Neuron (in vitro differentiated cells): Measurements from ENCODE around the gene ETV3L.
"Not testable (repeated sequence)": the region's sequence is repeated elsewhere in the genome, so short reads cannot be mapped to it uniquely, and the experiment has no call there.

ENCODE experiments used
- H2AFZ ChIP-seq: one replicate; pipeline ENCODE4 v1.6.1; 2013; ENCODE audit warnings: low read depth, mild to moderate bottlenecking, inconsistent platforms, low read length, moderate library complexity
- H3K27me3 ChIP-seq: one replicate; pipeline ENCODE4 v1.6.1; 2013; ENCODE audit warnings: low read length; ENCODE audit not compliant: insufficient read depth
- H3K36me3 ChIP-seq: one replicate; pipeline ENCODE4 v1.6.1; 2013; ENCODE audit warnings: low read length; ENCODE audit not compliant: insufficient read depth
- H3K4me1 ChIP-seq: one replicate; pipeline ENCODE4 v1.6.1; 2013; ENCODE audit warnings: low read length; ENCODE audit not compliant: insufficient read depth
- H3K4me3 ChIP-seq: 2 replicates; pipeline ENCODE4 v1.5.1; 2013; ENCODE audit warnings: mild to moderate bottlenecking, low read length, moderate library complexity
- H3K9me3 ChIP-seq: one replicate; pipeline ENCODE4 v1.6.1; 2013; ENCODE audit warnings: low read length

The ETV3L gene

DNA sequence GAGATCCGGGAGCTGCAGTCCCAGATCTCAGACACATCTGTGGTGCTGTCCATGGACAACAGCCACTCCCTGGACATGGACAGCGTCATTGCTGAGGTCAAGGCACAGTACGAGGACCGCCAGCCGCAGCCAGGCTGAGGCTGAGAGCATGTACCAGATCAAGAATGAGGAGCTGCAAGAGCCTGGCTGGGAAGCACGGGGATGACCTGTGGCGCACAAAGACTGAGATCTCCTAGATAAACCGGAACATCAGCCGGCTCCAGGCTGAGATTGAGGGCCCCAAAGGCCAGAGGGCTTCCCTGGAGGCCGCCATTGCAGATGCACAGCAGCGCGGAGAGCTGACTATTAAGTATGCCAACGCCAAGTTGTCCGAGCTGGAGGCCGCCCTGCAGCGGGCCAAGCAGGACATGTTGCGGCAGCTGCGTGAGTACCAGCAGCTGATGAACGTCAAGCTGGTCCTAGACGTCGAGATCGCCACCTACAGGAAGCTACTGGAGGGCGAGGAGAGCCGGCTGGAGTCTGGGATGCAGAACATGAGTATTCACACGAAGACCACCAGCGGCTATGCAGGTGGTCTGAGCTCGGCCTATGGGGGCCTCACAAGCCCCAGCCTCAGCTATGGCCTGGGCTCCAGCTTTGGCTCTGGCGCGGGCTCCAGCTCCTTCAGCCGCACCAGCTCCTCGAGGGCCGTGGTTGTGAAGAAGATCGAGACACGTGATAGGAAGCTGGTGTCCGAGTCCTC lies 25.5 kb downstream of the ETV3L start:
- Histone ChIP-seq H2AFZ (no peak overlapping the region), H3K36me3 (no peaks in the 10 kb centered on the region), H3K9me3 (no peaks in the 10 kb centered on the region), H3K4me3 (no peak overlapping the region), H3K27me3 (peaks cover 10% of the 10 kb centered on the region), H3K4me1 (no peaks in the 10 kb centered on the region)

DNA sequence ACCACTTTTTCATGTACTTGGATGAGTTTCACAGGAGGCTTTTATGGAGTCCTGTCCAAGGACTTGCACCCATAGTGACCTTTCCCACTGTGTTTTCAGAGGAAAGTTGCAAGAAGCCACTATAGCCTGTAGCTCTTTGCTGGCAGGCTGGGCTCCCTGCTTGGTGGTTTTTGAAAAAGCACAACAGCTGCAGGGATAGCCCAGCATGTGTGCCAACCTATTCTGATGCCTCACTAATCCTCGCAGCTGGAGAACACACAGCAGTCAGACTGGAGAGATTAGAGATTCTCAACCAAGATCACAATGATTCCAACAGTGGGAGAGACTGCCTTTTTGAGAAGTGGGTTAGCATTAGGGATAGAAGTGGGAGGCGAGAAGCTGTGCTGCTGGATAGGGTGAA lies 30.0 kb downstream of the ETV3L start:
- Histone ChIP-seq H3K27me3 (peaks cover 8% of the 10 kb centered on the region), H3K4me3 (no peak overlapping the region)

GRCh38 chr1:157059241-157059640 lies 40.4 kb downstream of the ETV3L start:
- H3K4me1 ChIP-seq, H3K36me3 ChIP-seq, H3K4me3 ChIP-seq, H3K9me3 ChIP-seq, H3K27me3 ChIP-seq, H2AFZ ChIP-seq: not testable (repeated sequence)

More for the DNA sequence above, 30.0 kb downstream of the ETV3L start:
- H3K9me3 ChIP-seq, result no peaks in the 10 kb centered on the region
- no peaks in the 10 kb centered on the region for H3K36me3 ChIP-seq
- no peak overlapping the region for H2AFZ ChIP-seq
- H3K4me1 ChIP-seq, result no peaks in the 10 kb centered on the region

DNA sequence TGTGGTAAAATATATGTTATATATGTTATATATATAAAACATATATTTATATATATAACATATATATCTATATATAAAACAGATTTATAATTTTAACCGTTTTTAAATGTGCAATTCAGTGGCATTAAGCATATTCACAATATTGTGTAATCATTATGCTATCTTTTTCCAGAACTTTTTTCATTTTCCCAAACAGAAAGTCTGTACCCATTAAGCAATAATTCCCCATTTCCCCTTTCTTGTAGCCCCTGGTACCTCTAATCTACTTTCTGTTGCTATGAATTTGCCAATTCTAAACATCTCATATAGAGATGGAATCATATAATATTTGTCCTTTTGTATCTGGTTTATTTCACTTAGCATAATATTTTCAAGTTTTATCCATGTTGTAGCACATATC lies 43.3 kb downstream of the ETV3L start:
- H3K27me3 ChIP-seq, result peaks cover 3% of the 10 kb centered on the region
- no peak overlapping the region for H3K4me3 ChIP-seq
- peaks cover 5% of the 10 kb centered on the region for H3K9me3 ChIP-seq
- no peaks in the 10 kb centered on the region for H3K36me3 ChIP-seq
- H2AFZ ChIP-seq, result no peak overlapping the region
- no peaks in the 10 kb centered on the region for H3K4me1 ChIP-seq

GRCh38 chr1:157055729-157056128 lies 43.9 kb downstream of the ETV3L start:
- H2AFZ ChIP-seq, H3K9me3 ChIP-seq, H3K4me1 ChIP-seq, H3K27me3 ChIP-seq, H3K4me3 ChIP-seq, H3K36me3 ChIP-seq: not testable (repeated sequence)

GRCh38 chr1:157050836-157051235 lies 48.8 kb downstream of the ETV3L start:
- Histone ChIP-seq H3K36me3 (no peaks in the 10 kb centered on the region), H3K4me1 (peaks cover 3% of the 10 kb centered on the region), H3K27me3 (peaks cover 3% of the 10 kb centered on the region), H3K4me3 (no peak overlapping the region), H2AFZ (no peak overlapping the region), H3K9me3 (no peaks in the 10 kb centered on the region)

DNA sequence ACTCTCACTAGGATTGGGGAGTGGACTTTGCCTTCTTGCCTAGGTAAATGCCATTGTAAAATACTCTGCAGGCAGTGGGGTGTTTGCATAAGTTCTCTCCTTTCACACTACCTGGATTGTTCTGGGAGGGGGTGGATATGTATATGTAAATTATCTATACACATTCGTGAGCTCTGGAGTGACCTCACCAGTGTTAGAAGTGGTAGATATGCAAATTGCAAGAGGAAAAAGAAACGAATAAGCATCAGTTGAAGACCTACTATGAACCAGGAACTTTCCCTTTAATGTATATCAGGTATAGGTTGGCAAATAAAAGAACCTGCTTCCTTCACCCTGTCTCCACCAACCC lies 52.6 kb downstream of the ETV3L start:
- Histone ChIP-seq H2AFZ (no peak overlapping the region), H3K36me3 (no peaks in the 10 kb centered on the region), H3K27me3 (no peaks in the 10 kb centered on the region), H3K4me3 (no peak overlapping the region), H3K4me1 (peaks cover 27% of the 10 kb centered on the region), H3K9me3 (no peaks in the 10 kb centered on the region)

DNA sequence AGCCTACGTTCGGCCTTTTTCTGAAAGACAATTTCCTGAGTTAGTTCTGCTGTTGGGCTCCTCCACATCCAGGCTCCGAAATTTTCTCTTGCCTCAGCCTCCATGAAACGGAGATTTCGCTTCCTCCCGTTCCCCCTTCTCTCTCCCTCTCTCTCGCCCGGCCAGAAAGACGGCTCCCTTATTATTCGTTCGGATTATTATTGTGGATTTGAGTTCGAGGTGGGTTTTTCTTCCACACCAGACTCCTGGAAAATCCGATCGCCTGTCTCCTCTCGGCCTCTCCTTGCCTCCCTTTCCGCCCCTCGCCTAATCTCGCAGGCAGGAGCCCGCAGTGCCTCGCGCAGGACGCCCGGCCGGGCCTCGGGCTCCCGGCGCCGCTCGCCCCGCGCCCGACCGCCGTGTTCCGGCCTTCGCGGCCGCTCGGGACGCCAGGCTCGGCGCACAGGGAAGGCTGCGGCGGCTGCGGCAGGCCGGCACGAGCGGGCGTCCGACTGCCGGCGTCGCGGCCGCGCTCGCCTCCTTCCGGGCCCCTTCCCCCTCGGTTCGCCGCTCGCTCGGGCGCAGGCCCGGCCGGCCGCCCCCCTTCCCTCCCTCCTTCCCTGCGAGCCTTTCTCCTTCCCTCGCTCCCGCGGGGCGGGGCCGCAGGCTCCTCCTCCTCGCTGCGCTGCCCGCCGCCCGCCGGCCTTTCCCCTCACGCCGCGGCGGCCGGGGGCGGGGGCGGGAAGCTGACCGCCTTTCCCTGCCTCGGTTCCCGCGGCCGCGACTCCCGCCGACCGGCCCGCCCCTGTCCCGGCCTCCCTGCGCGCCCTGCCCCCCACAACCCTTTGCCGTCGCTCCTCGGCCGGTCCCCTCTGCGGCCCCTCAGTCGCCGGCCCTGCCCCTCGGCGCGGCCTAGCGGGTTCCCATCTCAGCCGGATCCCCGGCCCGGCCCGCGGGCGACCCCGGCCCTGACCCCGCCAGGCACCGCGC lies 54.1 kb downstream of the ETV3L start, which contains the start of gene ARHGEF11:
ARHGEF11 (minus strand) TSS at position 493 of the 969 bp plus-strand sequence. CDS start 1,412 bp downstream, outside the sequence.
- H3K9me3 ChIP-seq, result no peaks in the 10 kb centered on the region
- peaks cover 27% of the 10 kb centered on the region for H3K4me1 ChIP-seq

DNA sequence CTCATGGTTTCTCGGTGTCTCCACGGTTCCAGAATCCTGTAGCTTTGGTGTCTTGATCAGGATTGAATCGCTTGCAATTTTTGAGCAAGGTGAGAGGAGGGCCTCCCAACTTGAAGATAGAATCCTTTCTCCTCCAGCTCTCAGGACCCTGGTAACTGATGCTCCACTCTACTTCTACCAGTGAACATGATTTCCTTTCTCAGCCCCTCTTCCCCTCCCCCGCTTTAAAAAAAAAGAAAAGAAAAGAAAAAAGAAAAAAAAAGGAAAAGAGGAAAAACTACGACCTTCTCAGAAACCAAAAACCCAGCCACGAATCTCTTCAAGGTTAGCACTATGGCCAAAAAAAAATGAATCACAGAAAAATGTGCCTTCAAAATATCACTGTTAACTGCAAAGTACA lies 55.3 kb downstream of the ETV3L start:
- Histone ChIP-seq H3K36me3 (peaks cover 6% of the 10 kb centered on the region), H3K9me3 (no peaks in the 10 kb centered on the region), H3K4me1 (peaks cover 27% of the 10 kb centered on the region), H3K27me3 (no peaks in the 10 kb centered on the region), H2AFZ (no peak overlapping the region), H3K4me3 (peak overlapping the region; percentile 81)

More for the DNA sequence above, 54.1 kb downstream of the ETV3L start, which contains the start of gene ARHGEF11:
- H3K36me3 ChIP-seq, result peaks cover 3% of the 10 kb centered on the region
- H2AFZ ChIP-seq, result peak within 1 kb of the TSS; percentile 95
- no peaks in the 10 kb centered on the region for H3K27me3 ChIP-seq
- peak within 1 kb of the TSS; percentile 81 for H3K4me3 ChIP-seq

DNA sequence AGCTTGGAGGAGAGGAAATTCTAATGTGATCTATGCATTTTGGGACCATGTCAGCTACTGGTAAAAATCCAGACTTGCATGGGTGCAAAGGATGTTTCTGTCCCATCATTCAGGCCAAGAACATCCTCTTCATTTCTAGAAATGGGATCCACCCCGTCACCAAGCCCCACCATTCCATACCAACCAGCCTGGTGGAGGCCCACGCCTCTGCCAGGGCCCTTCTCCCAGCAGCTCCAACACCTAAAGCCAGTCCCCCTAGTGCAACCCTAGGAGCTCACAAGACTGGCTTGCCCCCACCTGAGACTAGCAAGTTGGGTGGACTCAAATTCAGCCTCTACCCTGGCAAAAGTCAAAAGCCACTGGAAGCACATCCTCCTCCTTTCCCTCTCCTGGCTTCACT lies 55.9 kb downstream of the ETV3L start:
- Histone ChIP-seq H3K9me3 (no peaks in the 10 kb centered on the region), H3K4me1 (peaks cover 27% of the 10 kb centered on the region), H3K27me3 (no peaks in the 10 kb centered on the region), H3K36me3 (peaks cover 6% of the 10 kb centered on the region), H2AFZ (no peak overlapping the region), H3K4me3 (peak overlapping the region; percentile 81)

DNA sequence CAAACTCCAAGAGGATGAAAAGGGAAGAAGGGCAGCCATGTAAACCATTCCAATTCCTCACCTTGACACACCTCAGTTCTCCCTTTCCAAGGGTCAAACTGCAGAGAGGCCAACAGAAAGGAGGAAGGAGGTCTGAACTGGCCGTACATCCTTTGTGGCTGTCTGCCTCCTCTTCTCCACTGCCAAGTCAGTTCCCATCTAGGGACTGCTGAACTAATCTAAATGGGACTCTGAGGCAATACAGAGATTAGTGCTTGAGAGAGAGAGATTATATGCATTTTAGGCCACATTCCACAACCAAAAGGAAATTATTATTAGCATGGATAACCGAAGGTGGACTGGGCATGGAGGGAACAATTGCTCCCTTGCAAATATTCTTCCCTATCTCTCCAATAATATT lies 56.8 kb downstream of the ETV3L start:
- Histone ChIP-seq H3K4me3 (peak overlapping the region; percentile 81), H3K9me3 (no peaks in the 10 kb centered on the region), H2AFZ (no peak overlapping the region), H3K4me1 (peaks cover 27% of the 10 kb centered on the region), H3K27me3 (no peaks in the 10 kb centered on the region), H3K36me3 (peaks cover 6% of the 10 kb centered on the region)
